Fibroblast of the aortic adventitia (primary cell): Measurements from ENCODE around the gene DEAF1. TPM values are rescaled to one million over a fixed set of nuclear protein-coding genes. Genes with fewer than 3 reads are reported as not detected.

Experiments
- DNase-seq: peaks from one replicate; pipeline ENCODE4 v3.0.0-alpha.2; 2010; ENCODE audit warnings: low read depth
- H3K4me3 ChIP-seq: 2 replicates; pipeline ENCODE4 v1.5.1; 2011; ENCODE audit warnings: low read depth, mild to moderate bottlenecking, control low read depth, low read length, moderate library complexity
- total RNA-seq: library from RNA; depleted of rRNA; stranded (reverse); fragments of >200 nt; gene quantifications from 2 replicates; pipeline ENCODE4 v1.2.3, GENCODE V29; 2012; ENCODE audit warnings: low replicate concordance
- TF ChIP-seq, protein P1 (sequence below): IDR thresholded peaks from 2 replicates; pipeline ENCODE4 v1.5.1; 2011; ENCODE audit warnings: mild to moderate bottlenecking, low read length, control low read depth, inconsistent platforms; ENCODE audit not compliant: insufficient read depth

The DEAF1 gene
- total RNA-seq, 1 donor = 40.0 TPM

DNA sequence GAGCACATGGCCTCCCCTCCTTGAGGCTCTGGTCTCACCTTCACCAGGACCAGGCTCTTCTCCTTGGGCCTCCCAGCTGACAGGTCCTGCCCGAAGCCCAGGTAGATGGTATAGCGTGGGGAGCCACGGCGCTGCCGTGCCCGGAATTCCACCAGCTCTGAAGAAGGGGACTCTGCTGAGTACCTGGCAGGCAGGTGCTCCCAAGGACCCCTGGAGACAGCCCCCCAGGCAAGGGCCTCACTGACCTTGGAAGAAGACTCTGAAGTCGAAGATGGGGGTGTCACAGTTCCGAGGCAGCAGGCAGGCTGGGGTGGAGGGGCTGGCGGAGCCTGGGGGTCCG is 82.1 kb downstream of the DEAF1 start:
- TF ChIP-seq, protein P1, sequence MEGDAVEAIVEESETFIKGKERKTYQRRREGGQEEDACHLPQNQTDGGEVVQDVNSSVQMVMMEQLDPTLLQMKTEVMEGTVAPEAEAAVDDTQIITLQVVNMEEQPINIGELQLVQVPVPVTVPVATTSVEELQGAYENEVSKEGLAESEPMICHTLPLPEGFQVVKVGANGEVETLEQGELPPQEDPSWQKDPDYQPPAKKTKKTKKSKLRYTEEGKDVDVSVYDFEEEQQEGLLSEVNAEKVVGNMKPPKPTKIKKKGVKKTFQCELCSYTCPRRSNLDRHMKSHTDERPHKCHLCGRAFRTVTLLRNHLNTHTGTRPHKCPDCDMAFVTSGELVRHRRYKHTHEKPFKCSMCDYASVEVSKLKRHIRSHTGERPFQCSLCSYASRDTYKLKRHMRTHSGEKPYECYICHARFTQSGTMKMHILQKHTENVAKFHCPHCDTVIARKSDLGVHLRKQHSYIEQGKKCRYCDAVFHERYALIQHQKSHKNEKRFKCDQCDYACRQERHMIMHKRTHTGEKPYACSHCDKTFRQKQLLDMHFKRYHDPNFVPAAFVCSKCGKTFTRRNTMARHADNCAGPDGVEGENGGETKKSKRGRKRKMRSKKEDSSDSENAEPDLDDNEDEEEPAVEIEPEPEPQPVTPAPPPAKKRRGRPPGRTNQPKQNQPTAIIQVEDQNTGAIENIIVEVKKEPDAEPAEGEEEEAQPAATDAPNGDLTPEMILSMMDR = no peak
- DNase-seq = no peak
- H3K4me3 ChIP-seq = no peak overlapping the region

DNA sequence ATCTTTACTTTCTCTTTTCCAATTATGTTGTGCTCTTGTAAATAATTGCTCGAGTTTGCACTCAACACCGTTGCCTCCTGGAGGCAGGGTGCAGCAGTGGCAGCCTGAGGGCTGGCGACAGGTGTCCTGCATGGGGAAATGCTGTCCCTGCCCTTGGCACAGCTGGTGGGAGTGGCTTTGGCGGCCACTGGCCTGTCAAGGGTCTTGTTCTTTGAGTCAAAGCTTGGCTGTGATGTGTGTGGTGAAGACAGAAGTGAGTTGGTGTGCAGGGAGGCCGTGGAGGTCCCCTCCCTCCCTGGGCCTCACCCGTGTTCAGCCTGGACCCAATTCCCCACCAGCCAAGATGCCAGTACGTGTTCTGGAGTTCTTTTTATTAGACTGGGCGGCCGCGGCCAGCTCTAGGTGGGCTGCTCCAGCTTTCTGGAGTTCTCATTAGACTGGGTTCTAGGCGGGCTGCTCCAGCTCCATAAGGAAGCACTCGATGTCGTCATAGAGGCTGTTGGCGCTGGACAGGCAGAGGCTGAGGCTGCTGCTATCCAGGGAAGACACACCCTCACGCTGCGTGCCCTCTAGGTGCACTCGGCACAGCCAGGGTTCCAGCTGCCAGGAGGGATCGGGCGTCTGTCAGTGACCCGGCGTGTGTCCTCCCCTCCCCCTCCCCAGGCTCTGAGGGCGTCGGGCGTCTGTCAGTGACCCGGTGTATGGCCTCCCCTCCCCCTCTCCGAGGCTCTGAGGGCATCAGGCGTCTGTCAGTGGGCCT is 82.6 kb downstream of the DEAF1 start:
- DNase-seq = no peak
- no peak overlapping the region for H3K4me3 ChIP-seq
- TF ChIP-seq, protein P1 = peak; percentile 20

DNA sequence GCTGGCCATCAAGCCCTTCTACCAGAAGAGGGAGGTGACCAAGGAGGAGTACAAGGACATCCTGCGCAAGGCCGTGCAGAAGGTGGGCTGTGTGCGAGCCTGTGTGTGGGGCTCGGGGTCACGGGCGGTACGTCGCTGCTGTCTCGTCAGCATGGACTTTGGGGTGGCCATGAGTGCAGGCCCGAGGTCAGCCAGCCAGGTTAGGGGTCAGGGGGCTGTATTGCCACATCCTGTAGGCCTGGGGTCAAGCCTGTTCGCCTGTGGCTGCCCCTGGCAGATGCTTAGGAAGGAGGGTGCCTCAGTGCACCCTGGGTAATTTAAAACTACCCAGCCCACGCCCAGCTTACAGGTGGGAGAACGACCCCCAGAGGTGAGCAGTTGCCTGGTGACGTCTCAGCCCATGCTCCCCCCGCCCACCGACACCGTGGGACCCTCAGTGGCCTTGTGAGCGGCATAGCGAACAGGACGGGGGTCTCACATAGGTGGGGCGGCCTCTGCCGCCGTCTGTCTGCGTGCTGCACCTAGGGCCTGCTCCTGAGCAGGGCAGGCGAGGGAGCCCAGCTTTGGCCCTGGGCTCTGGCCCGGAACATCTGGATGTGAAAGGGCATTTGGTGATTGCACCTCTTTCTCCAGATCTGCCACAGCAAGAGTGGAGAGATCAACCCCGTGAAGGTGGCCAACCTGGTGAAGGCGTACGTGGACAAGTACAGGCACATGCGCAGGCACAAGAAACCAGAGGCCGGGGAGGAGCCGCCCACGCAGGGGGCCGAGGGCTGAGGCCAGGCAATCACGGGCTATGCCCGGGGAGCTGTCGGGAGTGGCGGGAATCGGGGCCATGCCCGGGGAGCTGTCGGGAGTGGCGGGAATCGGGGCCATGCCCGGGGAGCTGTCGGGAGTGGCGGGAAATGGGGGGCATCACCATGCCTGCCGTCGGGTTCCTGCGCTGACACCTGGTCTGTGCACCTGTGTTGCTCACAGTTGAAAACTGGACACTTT is 83.7 kb downstream of the DEAF1 start:
- no peak overlapping the region for H3K4me3 ChIP-seq
- DNase-seq = no peak
- TF ChIP-seq, protein P1 = no peak

DNA sequence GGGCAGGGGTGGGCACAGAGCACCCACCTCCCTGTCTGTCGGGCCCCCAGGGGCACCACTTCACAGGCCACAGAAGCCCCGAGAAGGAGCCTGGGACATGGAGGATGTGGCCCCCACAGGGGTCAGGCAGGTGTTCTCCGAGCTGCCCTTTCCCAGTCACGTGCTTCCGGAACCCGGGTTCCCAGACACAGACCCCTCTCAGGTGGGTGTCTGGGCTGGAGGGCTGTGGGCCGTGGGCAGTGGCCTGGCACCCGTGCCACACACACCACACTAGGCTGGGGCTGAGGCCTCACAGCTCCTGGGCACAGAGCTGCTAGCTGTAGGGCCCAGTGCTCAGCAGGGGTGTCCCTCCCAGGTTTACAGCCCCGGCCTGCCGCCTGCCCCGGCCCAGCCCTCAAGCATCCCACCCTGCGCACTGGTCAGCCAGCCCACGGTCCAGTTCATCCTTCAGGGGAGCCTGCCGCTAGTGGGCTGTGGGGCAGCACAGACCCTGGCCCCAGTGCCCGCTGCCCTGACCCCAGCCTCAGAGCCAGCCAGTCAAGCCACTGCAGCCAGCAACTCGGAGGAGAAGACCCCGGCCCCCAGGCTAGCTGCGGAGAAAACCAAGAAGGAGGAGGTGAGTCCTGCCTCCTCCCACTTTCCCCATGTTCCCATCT is 84.7 kb downstream of the DEAF1 start:
- H3K4me3 ChIP-seq = no peak overlapping the region
- no peak for DNase-seq
- TF ChIP-seq, protein P1 = no peak

DNA sequence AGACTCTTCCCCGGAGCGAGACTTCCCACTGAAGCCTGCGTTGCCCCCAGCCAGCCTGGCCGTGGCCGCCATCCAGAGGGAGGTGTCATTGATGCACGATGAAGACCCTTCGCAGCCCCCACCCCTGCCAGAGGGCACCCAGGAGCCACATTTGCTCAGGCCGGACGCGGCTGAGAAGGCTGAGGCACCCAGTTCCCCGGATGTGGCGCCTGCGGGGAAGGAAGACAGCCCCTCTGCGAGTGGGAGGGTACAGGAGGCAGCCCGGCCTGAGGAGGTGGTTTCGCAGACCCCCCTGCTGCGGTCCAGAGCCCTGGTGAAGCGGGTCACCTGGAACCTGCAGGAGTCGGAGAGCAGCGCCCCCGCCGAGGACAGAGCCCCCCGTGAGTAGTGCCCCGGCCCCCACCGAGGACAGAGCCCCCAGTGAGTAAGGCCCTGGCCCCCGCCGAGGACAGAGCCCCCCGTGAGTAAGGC is 85.6 kb downstream of the DEAF1 start:
- no peak overlapping the region for H3K4me3 ChIP-seq
- TF ChIP-seq, protein P1 = no peak
- DNase-seq = no peak

DNA sequence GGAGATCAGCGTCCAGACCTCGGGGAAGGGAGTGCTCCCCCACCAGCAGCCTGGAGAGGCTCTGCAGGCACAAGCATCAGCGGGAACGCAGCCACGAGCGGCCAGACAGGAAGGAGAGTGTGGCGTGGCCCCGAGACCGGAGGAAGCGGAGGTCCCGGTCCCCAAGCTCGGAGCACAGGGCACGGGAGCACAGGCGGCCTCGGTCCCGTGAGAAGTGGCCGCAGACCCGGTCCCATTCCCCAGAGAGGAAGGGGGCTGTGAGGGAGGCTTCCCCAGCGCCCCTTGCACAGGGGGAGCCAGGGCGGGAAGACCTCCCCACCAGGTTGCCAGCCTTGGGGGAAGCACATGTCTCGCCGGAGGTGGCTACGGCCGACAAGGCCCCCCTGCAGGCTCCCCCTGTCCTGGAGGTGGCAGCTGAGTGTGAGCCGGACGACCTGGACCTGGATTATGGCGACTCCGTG is 86.2 kb downstream of the DEAF1 start:
- no peak for DNase-seq
- TF ChIP-seq, protein P1 = no peak
- H3K4me3 ChIP-seq = no peak overlapping the region
